ENCODE measurements around the gene SMCHD1.
"Not testable (repeated sequence)": the region's sequence is repeated elsewhere in the genome, so short reads cannot be mapped to it uniquely, and the experiment has no call there.

Gene SMCHD1

DNA sequence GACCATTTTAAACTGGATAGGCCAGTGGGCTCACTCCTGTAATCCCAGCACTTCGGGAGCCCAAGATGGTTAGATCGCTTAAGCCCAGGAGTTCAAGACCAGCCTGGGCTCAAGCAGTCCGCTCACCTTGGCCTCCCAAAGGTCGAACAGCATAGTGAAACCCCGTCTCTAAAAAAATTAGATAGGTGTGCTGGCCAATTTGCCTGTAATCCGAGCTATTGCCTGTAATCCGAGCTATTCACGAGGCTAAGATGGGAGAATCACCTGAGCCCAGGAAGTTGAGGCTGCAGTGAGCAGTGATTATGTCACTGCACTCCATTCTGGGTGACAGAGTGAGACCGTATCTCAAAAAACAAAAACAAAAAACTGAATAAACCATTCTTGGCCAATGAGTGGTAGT is 138.6 kb downstream of the SMCHD1 start:
- ATAC-seq (no peak), DNase-seq (no peak)
- no peaks in the 10 kb centered on the region for H3K9me3 Mint-ChIP-seq
- H3K27ac Mint-ChIP-seq = no peak overlapping the region
- H3K27me3 Mint-ChIP-seq = no peaks in the 10 kb centered on the region
- no peak overlapping the region for H3K4me3 Mint-ChIP-seq
- peaks cover 49% of the 10 kb centered on the region for H3K36me3 Mint-ChIP-seq (ENCODE audit: low read depth)
- no peaks in the 10 kb centered on the region for H3K4me1 Mint-ChIP-seq

DNA sequence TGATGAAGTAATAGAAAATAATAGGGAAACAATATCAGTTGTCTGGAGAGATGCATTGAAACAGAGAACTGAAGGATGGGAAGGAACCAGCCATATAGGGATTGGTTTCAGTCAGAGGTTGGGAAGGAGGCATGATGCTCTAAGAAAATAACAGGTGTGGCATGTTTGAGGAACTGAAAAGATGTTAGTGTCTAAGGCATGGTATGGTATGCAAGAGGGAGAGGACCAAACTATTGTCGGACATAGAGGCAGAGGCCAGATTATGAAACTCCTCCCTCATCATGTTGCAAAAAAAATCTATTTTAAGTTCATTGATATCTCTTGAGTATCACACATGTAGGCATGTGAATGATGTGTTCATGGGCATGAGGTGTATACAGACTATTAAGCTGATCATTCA is 142.4 kb downstream of the SMCHD1 start:
- H3K9me3 Mint-ChIP-seq = no peaks in the 10 kb centered on the region
- H3K4me1 Mint-ChIP-seq = no peaks in the 10 kb centered on the region
- no peak for DNase-seq
- H3K36me3 Mint-ChIP-seq (ENCODE audit: low read depth) = peaks cover 43% of the 10 kb centered on the region
- ATAC-seq = no peak
- no peak overlapping the region for H3K4me3 Mint-ChIP-seq
- no peak overlapping the region for H3K27ac Mint-ChIP-seq
- no peaks in the 10 kb centered on the region for H3K27me3 Mint-ChIP-seq

DNA sequence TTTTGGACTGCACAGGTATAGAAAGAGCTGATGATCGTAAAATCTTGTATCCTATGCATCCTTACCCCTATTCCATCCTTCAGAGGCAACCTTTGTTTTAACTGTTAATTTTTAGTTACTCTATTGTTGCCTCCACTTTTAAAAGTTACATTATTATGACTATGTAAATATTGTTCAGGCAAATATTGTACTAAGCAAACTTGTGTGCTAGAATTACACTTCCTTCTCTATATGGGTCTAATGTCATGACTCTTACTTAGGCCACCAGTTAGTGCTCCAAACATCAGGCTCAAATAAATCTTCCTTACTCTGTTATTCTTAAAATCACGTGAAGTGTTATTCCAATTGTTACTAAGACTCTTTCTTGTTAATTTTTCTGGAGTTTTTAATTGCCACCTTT is 143.8 kb downstream of the SMCHD1 start:
- DNase-seq (no peak), ATAC-seq (no peak)
- Mint-ChIP-seq H3K4me3 (no peak overlapping the region), H3K4me1 (no peaks in the 10 kb centered on the region), H3K36me3 (ENCODE audit: low read depth) (peaks cover 47% of the 10 kb centered on the region), H3K9me3 (no peaks in the 10 kb centered on the region), H3K27me3 (no peaks in the 10 kb centered on the region), H3K27ac (no peak overlapping the region)

DNA sequence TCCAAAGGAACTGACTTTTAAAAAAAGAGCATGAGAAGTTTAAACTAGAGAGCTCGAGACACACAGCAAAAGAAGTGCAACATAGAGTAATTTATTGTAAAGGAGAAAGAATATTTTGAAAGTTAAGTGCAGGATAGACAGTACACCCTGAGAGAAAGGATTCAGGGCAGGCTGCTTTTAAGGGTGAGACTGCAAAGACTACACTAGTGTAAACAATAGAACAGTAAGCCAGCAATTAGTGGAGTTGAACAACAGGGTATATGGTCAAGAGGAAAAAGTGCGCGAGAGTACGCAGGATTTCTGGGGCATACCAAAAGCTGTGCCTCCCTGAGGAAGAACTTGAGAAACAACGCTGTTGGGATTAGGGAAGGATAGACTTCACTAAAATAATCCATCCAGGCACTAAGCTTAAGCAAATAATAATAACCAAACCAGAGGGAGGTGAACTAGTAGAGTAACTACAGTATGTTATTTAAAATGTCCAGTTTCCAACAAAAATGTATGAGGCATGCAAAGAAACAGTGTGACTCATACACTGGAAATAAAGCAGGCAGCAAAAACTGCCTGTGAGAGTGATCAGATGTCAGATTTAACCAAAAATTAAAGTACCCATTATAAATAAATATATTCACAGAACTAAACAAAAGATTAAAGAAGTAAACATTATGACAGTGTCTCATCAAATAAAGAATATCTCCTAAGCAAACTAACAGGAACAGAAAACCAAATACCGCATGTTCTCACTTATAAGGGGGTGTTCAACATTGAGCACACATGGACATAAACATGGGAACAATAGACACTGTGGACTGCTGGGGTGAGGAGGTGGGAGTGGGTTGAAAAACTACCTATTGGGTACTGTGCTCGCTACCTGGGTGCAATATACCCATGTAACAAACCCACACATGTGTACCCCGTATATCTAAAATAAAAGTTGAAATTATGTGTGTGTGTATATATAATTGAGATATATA is 150.7 kb downstream of the SMCHD1 start:
- no peaks in the 10 kb centered on the region for H3K4me1 Mint-ChIP-seq
- peaks cover 19% of the 10 kb centered on the region for H3K36me3 Mint-ChIP-seq (ENCODE audit: low read depth)
- no peak overlapping the region for H3K4me3 Mint-ChIP-seq
- H3K27me3 Mint-ChIP-seq = no peaks in the 10 kb centered on the region
- no peak overlapping the region for H3K27ac Mint-ChIP-seq
- peaks cover 16% of the 10 kb centered on the region for H3K9me3 Mint-ChIP-seq
- DNase-seq = no peak
- no peak for ATAC-seq

DNA sequence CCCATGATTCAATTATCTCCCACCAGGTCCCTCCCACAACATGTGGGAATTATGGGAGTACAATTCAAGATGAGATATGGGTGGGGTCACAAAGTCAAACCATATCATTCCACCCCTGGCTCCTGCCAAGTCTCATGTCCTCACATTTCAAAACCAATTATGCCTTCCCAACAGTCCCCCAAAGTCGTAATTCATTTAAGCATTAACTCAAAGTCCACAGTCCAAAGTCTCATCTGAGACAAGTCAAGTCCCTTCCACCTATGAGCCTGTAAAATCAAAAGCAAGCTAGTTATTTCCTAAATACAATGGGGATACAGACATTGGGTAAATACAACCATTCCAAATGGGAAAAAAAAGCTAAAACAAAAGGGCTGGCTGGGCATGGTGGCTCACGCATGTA is 153.1 kb downstream of the SMCHD1 start:
- H3K4me3 Mint-ChIP-seq, H3K27me3 Mint-ChIP-seq, H3K27ac Mint-ChIP-seq, ATAC-seq, DNase-seq, H3K4me1 Mint-ChIP-seq: not testable (repeated sequence)
- peaks cover 13% of the 10 kb centered on the region for H3K36me3 Mint-ChIP-seq (ENCODE audit: low read depth)
- H3K9me3 Mint-ChIP-seq = peaks cover 38% of the 10 kb centered on the region

DNA sequence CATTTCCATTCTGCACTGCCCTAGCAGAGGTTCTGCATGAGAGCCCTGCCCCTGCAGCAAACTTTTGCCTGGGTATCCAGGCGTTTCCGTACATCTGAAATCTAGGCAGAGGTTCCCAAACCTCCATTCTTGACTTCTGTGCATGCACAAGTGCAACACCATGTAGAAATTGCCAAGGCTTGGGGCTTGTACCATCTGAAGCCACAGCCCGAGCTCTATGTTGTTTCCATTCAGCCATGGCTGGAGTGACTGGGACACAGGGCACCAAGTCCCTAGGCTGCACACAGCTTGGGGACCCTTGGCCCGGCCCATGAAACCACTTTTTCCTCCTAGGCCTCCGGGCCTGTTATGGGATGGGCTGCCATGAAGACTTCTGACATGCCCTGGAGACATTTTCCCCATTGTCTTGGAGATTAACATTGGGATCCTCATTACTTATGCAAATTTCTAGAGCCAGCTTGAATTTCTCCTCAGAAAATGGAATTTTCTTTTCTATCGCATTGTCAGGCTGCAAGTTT is 154.2 kb downstream of the SMCHD1 start:
- Mint-ChIP-seq H3K36me3 (ENCODE audit: low read depth) (peaks cover 10% of the 10 kb centered on the region), H3K9me3 (peaks cover 48% of the 10 kb centered on the region)
- DNase-seq, H3K4me3 Mint-ChIP-seq, H3K27me3 Mint-ChIP-seq, H3K27ac Mint-ChIP-seq, H3K4me1 Mint-ChIP-seq, ATAC-seq: not testable (repeated sequence)

DNA sequence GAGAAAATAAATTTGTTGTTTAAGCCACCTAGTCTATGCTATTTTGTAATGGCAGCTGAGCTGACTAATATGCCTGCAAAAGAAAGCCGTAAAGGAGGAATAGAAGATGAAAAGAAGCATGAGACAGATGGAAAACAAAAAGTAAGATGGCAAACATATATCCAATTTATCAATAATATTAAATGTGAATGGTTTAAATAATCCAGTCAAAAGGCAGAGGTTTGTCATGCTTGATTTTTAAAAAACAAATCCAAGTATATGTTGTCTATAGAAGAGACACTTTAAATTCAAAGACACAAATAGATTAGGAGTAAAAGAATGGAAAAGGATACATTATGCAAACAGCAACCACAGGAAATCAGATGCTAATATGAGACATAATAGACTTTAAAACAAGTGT is 155.9 kb downstream of the SMCHD1 start:
- no peaks in the 10 kb centered on the region for H3K4me1 Mint-ChIP-seq
- DNase-seq = no peak
- no peaks in the 10 kb centered on the region for H3K27me3 Mint-ChIP-seq
- H3K36me3 Mint-ChIP-seq (ENCODE audit: low read depth) = peaks cover 8% of the 10 kb centered on the region
- H3K4me3 Mint-ChIP-seq = no peak overlapping the region
- peaks cover 58% of the 10 kb centered on the region for H3K9me3 Mint-ChIP-seq
- H3K27ac Mint-ChIP-seq = no peak overlapping the region
- no peak for ATAC-seq

DNA sequence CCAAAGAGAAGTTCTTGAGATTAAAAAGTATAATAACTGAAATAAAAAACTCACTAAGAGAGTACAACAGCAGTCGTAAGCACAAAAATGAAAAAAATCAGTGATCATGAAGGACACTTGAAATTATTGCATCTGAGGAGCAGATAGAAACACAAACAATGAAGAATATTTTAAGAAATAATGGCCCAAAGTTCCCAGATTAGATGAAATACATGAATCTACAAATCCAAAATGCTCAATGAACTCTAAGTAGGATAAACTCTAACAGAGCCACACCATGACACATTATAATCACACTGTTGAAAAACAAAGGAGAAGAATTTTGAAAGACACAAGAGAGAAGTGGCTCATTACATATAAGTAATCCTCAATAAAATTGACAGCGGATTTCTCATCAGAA is 159.4 kb downstream of the SMCHD1 start:
- H3K4me1 Mint-ChIP-seq = no peaks in the 10 kb centered on the region
- peaks cover 2% of the 10 kb centered on the region for H3K36me3 Mint-ChIP-seq (ENCODE audit: low read depth)
- H3K27ac Mint-ChIP-seq = no peak overlapping the region
- H3K4me3 Mint-ChIP-seq = no peak overlapping the region
- DNase-seq (no peak), ATAC-seq (no peak)
- peaks cover 60% of the 10 kb centered on the region for H3K9me3 Mint-ChIP-seq
- no peaks in the 10 kb centered on the region for H3K27me3 Mint-ChIP-seq

DNA sequence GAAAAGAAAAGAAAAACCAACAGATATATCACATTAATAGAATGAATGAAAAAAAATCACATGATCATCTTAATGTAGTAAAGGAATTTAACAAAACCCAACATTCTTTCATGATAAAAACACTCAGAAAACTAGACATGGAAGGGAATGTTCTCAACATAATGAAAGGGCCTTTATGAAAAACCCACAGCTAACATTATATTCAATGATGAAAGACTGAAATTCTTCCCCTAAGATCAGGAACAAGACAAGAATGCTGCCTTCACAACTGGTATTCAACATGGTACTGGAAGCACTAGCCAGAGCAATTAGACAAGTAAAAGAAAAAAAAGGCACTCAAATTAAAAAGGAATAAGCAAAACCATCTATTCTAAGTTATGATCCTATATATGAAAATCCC is 162.8 kb downstream of the SMCHD1 start:
- Mint-ChIP-seq H3K27ac (no peak overlapping the region), H3K4me1 (no peaks in the 10 kb centered on the region), H3K36me3 (ENCODE audit: low read depth) (peaks cover 2% of the 10 kb centered on the region), H3K9me3 (peaks cover 30% of the 10 kb centered on the region), H3K27me3 (no peaks in the 10 kb centered on the region), H3K4me3 (no peak overlapping the region)
- ATAC-seq = no peak
- no peak for DNase-seq

DNA sequence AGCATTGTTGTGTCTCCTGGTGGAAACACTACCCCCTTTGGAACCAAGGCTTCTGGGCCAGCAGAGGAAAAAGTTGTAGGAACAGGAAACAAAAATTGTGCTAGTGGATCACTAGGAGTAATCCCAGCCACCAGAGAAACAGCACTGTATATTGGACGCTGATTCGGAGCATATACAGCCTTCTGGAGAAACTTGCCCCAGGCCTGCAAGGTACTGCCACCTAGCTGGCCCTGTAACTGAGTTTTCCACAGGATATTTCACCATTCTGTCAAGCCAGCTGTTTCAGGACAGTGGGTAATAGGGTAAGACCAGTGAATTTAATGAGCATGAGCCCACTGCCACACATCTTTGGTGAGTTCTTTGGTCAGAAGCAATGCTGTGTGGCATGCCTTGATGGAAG is 166.2 kb downstream of the SMCHD1 start:
- H3K4me1 Mint-ChIP-seq = no peaks in the 10 kb centered on the region
- DNase-seq (no peak), ATAC-seq (no peak)
- no peak overlapping the region for H3K4me3 Mint-ChIP-seq
- H3K27ac Mint-ChIP-seq = no peak overlapping the region
- peaks cover 7% of the 10 kb centered on the region for H3K9me3 Mint-ChIP-seq
- peaks cover 2% of the 10 kb centered on the region for H3K27me3 Mint-ChIP-seq
- no peaks in the 10 kb centered on the region for H3K36me3 Mint-ChIP-seq (ENCODE audit: low read depth)

DNA sequence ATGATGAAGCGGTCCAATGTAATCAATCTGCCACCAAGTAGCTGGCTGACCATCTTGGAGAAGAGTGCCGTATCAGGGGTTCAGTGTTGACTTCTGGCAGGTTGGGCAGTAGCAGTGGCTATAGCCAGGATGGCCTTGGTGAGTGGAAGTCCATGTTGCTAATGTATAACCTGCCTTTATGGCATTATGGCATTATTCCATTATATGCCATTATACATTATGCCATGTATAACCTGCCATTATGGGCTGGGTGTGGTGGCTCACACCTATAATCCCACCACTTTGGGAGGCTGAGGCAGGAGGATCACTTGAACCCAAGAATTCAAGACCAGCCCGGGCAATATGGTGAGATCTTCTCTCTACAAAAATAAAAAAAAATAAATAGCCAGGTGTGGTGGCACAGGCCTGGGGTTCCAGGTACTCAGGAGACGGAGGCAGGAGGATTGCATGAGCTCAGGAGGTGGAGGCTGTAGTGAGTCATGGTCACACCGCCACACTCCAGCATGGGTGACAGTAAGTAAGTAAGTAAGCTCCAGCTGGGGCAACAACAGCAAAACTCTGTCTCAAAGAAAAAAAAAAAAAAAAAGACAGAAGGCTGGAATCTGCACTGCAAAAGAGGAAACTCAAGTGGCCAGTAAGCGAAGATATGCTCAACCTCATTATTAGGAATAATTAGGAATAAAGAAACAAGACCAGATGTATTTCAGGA is 166.8 kb downstream of the SMCHD1 start:
- Mint-ChIP-seq H3K27ac (no peak overlapping the region), H3K4me3 (no peak overlapping the region), H3K4me1 (no peaks in the 10 kb centered on the region), H3K36me3 (ENCODE audit: low read depth) (no peaks in the 10 kb centered on the region), H3K27me3 (peaks cover 2% of the 10 kb centered on the region), H3K9me3 (peaks cover 7% of the 10 kb centered on the region)
- DNase-seq (no peak), ATAC-seq (no peak)

DNA sequence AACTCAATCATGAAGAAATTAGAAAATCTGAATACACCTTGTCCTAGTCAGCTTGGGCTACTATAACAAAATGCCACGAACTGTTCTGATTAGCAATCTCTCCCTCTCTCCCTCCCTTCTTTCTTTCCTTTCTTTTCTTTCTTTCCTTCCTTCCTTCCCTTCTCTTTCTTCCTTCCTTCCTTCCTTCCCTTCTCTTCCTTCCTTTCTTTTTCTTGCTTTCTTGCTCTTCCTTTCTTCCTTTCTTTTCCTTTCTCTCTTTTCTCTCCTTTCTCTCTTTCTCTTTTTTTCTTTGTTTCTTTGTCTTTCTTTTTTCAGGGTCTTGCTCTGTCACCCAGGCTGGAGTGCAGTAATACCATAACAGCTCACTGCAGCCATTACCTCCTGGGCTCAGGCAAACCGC is 167.7 kb downstream of the SMCHD1 start:
- Mint-ChIP-seq H3K36me3 (ENCODE audit: low read depth) (no peaks in the 10 kb centered on the region), H3K27ac (no peak overlapping the region), H3K27me3 (peaks cover 2% of the 10 kb centered on the region)

DNA sequence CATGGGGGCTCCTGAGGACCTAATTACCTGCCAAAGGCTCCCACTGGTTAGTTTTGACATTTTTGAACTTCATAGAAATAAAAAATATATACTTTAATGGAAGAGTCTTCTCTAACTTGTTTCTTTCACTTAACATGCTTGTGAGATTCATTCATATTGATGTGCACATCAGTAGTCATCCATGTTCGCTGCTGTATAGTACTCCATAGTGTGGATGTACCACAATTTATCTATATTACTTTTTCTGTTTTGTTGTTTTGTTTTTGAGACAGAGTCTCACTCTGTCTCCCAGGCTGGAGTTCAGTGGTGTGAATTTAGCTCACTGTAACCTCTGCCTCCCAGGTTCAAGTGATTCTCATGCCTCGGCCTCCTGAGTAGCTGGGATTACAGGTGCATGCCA is 168.4 kb downstream of the SMCHD1 start:
- Mint-ChIP-seq H3K9me3 (no peaks in the 10 kb centered on the region), H3K36me3 (ENCODE audit: low read depth) (no peaks in the 10 kb centered on the region), H3K4me1 (no peaks in the 10 kb centered on the region), H3K4me3 (no peak overlapping the region), H3K27me3 (peaks cover 2% of the 10 kb centered on the region), H3K27ac (no peak overlapping the region)
- ATAC-seq = no peak
- no peak for DNase-seq

More for the DNA sequence above, 167.7 kb downstream of the SMCHD1 start:
- ATAC-seq (no peak), DNase-seq (no peak)
- Mint-ChIP-seq H3K4me3 (no peak overlapping the region), H3K9me3 (peaks cover 3% of the 10 kb centered on the region), H3K4me1 (no peaks in the 10 kb centered on the region)

DNA sequence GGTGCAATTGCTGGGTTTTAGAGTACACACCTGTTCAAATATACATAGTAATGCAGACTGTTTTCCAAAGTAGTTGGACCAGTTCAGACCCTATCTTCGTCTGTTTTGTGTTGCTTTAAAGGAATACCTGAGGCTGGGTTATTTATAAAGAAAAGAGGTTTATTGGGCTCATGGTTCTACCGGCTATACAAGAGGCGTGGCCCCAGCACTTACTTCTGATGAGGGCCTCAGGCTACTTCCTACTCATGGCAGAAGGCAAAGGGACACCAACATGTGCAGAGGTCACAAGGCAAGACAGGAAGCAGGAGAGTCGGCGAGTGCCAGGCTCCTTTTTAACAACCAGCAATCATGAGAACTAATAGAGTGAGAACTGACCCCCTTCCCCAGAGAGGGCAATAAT is 169.3 kb downstream of the SMCHD1 start:
- ATAC-seq (no peak), DNase-seq (no peak)
- Mint-ChIP-seq H3K4me1 (no peaks in the 10 kb centered on the region), H3K9me3 (no peaks in the 10 kb centered on the region), H3K27ac (no peak overlapping the region), H3K27me3 (peaks cover 2% of the 10 kb centered on the region), H3K36me3 (ENCODE audit: low read depth) (no peaks in the 10 kb centered on the region), H3K4me3 (no peak overlapping the region)

DNA sequence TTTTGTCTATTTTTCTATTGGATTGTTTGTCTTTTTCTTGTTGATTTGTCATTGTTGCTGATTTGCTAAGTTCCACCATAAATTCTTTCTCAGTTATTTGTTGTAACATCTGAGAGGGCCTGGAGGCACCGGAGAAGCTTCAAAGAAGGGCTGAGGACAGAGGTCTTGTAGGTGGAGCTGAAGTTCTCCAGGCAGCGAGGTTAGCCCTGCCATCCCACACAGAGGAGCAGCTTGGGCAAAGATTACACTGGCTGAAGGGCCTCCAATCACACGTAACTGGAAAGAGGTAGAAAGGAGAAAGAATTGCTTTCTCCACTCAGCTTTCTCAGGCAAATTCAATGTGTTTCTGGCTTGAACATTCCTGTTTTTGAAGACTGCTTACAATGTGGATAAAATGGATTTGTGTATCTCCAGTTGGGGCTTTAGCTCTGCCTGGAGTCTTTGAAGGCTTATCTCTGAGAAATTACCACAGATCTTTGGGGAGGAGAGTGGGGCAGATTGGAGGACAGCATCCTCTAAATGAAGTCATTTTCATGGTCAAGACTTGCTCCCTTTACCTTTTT is 170.2 kb downstream of the SMCHD1 start:
- H3K36me3 Mint-ChIP-seq (ENCODE audit: low read depth) = no peaks in the 10 kb centered on the region
- H3K9me3 Mint-ChIP-seq = no peaks in the 10 kb centered on the region
- no peak for ATAC-seq
- H3K27ac Mint-ChIP-seq = no peak overlapping the region
- no peak overlapping the region for H3K4me3 Mint-ChIP-seq
- no peak for DNase-seq
- H3K27me3 Mint-ChIP-seq = peaks cover 2% of the 10 kb centered on the region
- no peaks in the 10 kb centered on the region for H3K4me1 Mint-ChIP-seq
